SK-N-SH treated with all-trans-retinoic acid at 6 μM for 48 hours (cell line): ENCODE measurements around the gene SERPINB5.

Source experiments
- GLIS3 ChIP-seq: fragments of 250-450 bp; sonication (Bioruptor Pico); IDR thresholded peaks from 2 replicates; pipeline ENCODE4 v1.5.0; 2020; ENCODE audit warnings: mild to moderate bottlenecking, moderate library complexity
- TF ChIP-seq, protein P1 (sequence below): fragments of 250-450 bp; sonication (Bioruptor Pico); IDR thresholded peaks from 2 replicates; pipeline ENCODE4 v1.8.0; 2020; ENCODE audit warnings: mild to moderate bottlenecking, moderate library complexity, borderline replicate concordance
- TF ChIP-seq, protein P2 (sequence below): fragments of 250-450 bp; sonication (Bioruptor Pico); IDR thresholded peaks from 2 replicates; pipeline ENCODE4 v1.5.1; 2020; ENCODE audit warnings: low read depth, mild to moderate bottlenecking, moderate library complexity

DNA sequence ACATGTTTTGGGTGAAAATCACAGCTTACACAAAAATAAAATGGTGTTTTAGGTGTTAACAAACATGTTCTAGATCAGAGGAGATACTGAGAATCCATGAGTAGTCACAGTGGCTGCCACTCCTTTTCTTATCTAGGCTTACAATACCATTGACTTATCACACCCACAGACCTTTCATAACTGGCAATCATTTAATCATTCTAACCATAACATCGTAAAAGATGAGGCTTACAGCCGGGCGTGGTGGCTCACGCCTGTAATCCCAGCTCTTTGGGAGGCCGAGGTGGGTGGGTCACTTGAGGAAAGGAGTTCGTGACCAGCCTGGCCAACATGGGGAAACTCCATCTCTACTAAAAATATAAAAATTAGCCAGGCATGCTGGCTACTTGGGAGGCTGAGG, 18.8 kb upstream of the SERPINB5 start:
- TF ChIP-seq, protein P1, sequence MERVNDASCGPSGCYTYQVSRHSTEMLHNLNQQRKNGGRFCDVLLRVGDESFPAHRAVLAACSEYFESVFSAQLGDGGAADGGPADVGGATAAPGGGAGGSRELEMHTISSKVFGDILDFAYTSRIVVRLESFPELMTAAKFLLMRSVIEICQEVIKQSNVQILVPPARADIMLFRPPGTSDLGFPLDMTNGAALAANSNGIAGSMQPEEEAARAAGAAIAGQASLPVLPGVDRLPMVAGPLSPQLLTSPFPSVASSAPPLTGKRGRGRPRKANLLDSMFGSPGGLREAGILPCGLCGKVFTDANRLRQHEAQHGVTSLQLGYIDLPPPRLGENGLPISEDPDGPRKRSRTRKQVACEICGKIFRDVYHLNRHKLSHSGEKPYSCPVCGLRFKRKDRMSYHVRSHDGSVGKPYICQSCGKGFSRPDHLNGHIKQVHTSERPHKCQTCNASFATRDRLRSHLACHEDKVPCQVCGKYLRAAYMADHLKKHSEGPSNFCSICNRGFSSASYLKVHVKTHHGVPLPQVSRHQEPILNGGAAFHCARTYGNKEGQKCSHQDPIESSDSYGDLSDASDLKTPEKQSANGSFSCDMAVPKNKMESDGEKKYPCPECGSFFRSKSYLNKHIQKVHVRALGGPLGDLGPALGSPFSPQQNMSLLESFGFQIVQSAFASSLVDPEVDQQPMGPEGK (CRISPR knock-in tag): no peak
- TF ChIP-seq, protein P2, sequence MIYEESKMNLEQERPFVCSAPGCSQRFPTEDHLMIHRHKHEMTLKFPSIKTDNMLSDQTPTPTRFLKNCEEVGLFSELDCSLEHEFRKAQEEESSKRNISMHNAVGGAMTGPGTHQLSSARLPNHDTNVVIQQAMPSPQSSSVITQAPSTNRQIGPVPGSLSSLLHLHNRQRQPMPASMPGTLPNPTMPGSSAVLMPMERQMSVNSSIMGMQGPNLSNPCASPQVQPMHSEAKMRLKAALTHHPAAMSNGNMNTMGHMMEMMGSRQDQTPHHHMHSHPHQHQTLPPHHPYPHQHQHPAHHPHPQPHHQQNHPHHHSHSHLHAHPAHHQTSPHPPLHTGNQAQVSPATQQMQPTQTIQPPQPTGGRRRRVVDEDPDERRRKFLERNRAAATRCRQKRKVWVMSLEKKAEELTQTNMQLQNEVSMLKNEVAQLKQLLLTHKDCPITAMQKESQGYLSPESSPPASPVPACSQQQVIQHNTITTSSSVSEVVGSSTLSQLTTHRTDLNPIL (CRISPR knock-in tag): no peak
- TF ChIP-seq GLIS3 (CRISPR knock-in tag): no peak
